Measurements from ENCODE around the gene CBLN1.

GRCh38 chr16:49330562-49331201 is 49.0 kb upstream of the CBLN1 start:
- TF ChIP-seq CTCF (conservative IDR thresholded peaks at IDR 0.05; ENCODE audit: low read length) (peak; percentile 38; the same call in 1 of the 2 replicates), EZH2phosphoT487 (IDR thresholded peaks at IDR 0.05; ENCODE audit: borderline replicate concordance) (no peak)

Measured in Loucy (cell line).